Ovary (tissue), 9 donors: ENCODE data around the gene P2RY13. TPM values are rescaled to one million over a fixed set of nuclear protein-coding genes. Genes with fewer than 3 reads are reported as not detected.
A peak's percentile ranks its signal among the peaks of the same experiment; 100 is the strongest.

Source experiments
- DNase-seq, 5 donors: peaks; one replicate each; pipeline ENCODE4 v3.0.0-alpha.2; 2019 to 2020
- H3K27ac ChIP-seq, 2 donors: fragments of 200-600 bp; one replicate each; pipeline versions ENCODE4 v1.5.1 to v1.8.0; 2019 to 2022
- H3K27me3 ChIP-seq: fragments of 200-600 bp; one replicate; pipeline ENCODE4 v1.8.0; 2022
- H3K36me3 ChIP-seq: fragments of 200-600 bp; sonication (generic); one replicate; pipeline ENCODE4 v1.5.1; 2019
- H3K4me1 ChIP-seq: one replicate; pipeline ENCODE4 v1.8.1; 2013; ENCODE audit warnings: mild to moderate bottlenecking, moderate library complexity; ENCODE audit not compliant: insufficient read depth
- H3K4me3 ChIP-seq: fragments of 200-600 bp; sonication (generic); one replicate; pipeline ENCODE4 v1.5.1; 2017
- H3K9me3 ChIP-seq, 2 donors: fragments of 200-600 bp in 1 of 2; sonication (generic) in 1 of 2; one replicate each; pipeline versions ENCODE4 v1.5.1 to v1.8.1; 2013 to 2019; ENCODE audit warnings: mild to moderate bottlenecking in 1 of 2, moderate library complexity in 1 of 2
- CTCF ChIP-seq, 3 donors: fragments of 450-650 bp in 2 of 3; fragments of 200-600 bp in 1 of 3; IDR thresholded peaks; one replicate each; pipeline versions ENCODE4 v1.5.1 to v1.8.0; 2016 to 2022; ENCODE audit warnings: antibody characterized with exemption in 3 of 3, mild to moderate bottlenecking in 1 of 3
- EP300 ChIP-seq: sonication (generic); formaldehyde crosslinking; IDR thresholded peaks from one replicate; pipeline ENCODE4 v1.6.1; 2017; ENCODE audit warnings: antibody characterized with exemption
- POLR2A ChIP-seq: fragments of 450-650 bp; IDR thresholded peaks from one replicate; pipeline ENCODE4 v1.6.1; 2017; ENCODE audit warnings: antibody characterized with exemption, mild to moderate bottlenecking, moderate library complexity
- WGBS, 3 donors: extraction: QIAGEN DNeasy Blood & Tissue Kit in 1 of 3; methylation state at CpG; one replicate each; pipeline versions ENCODE4 v1.1.5 to v1.1.7; 2013 to 2017; 5-methylcytosine and 5-hydroxymethylcytosine counted together
- intact Hi-C, 4 donors: fragments of 100-400 bp; cut with DNase I; formaldehyde crosslinking; loops; one replicate each; pipeline versions ENCODE4 v1.11.0 to v1.15.1; 2022 to 2023
- polyA plus RNA-seq, 2 donors: library from polyadenylated mRNA; stranded (reverse); fragments of 200-250 nt in 1 of 2; fragments of 350-450 nt in 1 of 2; fragmentation: Illumina TruSeq in 1 of 2; extraction: RNeasy Lipid Tissue Mini Kit (QIAGEN cat#74804) in 1 of 2; gene quantifications; one replicate each; pipeline ENCODE4 v1.2.3, GENCODE V29; 2013 to 2014
- total RNA-seq, 7 donors: library from RNA; depleted of rRNA in 2 of 7; stranded (reverse); fragments of >200 nt in 2 of 7; fragmentation: NEBNext Ultra II Directional in 3 of 7; extraction: Animal tissue kit (Norgen Biotek cat#: 25700) in 3 of 7; gene quantifications; one replicate each; pipeline versions ENCODE4 v1.1.0 to v1.2.4, GENCODE V29; 2016 to 2023
- donor health status: DM: no; HTN: no; CAD: no; lungs with moderate emphysema.
- donor health status: DM: no; HTN: no; CAD: no.
- donor health status: Bipolar disorder and iron deficiency.
- donor health status: DM: yes; HTN: yes; CAD: no.
- donor health status: DM: no; HTN: no; CAD: no.
- donor health status: DM: yes; HTN: yes; CAD: no.

Gene P2RY13
- total and polyA plus RNA-seq, 9 donors, result 0.27 to 5.8 (median 0.56) TPM

- Histone ChIP-seq H3K27me3 (no peaks in the 10 kb centered on the region), H3K36me3 (no peaks in the 10 kb centered on the region), H3K27ac (no peak overlapping the region), H3K9me3 (no peaks in the 10 kb centered on the region), H3K4me1 (no peaks in the 10 kb centered on the region), H3K4me3 (no peak overlapping the region)
- WGBS, 3 donors, result 80 to 84% (median 84%) methylated on average over 6 of the region's 6 CpGs
- no peak for DNase-seq
- intact Hi-C loops, result no loop called here
- no peak for TF ChIP-seq POLR2A
- TF ChIP-seq EP300, result no peak
Observed at GRCh38 chr3:151347432-151347831, 18.1 kb upstream of the P2RY13 start.

GRCh38 chr3:151346292-151346691, 16.9 kb upstream of the P2RY13 start:
- H3K27me3 ChIP-seq, result no peaks in the 10 kb centered on the region
- H3K36me3 ChIP-seq, result no peaks in the 10 kb centered on the region
- no peaks in the 10 kb centered on the region for H3K9me3 ChIP-seq
- 70 to 83% (median 79%) methylated on average over 3 of the region's 3 CpGs for WGBS, 3 donors
- no peak overlapping the region for H3K4me3 ChIP-seq
- H3K4me1 ChIP-seq, result no peaks in the 10 kb centered on the region
- TF ChIP-seq POLR2A (no peak), CTCF (IDR thresholded peaks at IDR 0.05) (no peak), EP300 (no peak)
- DNase-seq, result no peak
- no peak overlapping the region for H3K27ac ChIP-seq
- intact Hi-C loops, result no loop called here

- WGBS, 3 donors, result 8 to 15% (median 9%) methylated on average over 2 of the region's 2 CpGs
Observed at GRCh38 chr3:151345859-151346258, 16.5 kb upstream of the P2RY13 start.

GRCh38 chr3:151331696-151332095, 2.3 kb upstream of the P2RY13 start:
- Histone ChIP-seq H3K4me3 (no peak overlapping the region), H3K9me3 (no peaks in the 10 kb centered on the region), H3K4me1 (no peaks in the 10 kb centered on the region), H3K27ac (no peak overlapping the region), H3K36me3 (no peaks in the 10 kb centered on the region), H3K27me3 (no peaks in the 10 kb centered on the region)
- no peak for DNase-seq
- TF ChIP-seq CTCF (IDR thresholded peaks at IDR 0.05) (no peak), POLR2A (no peak), EP300 (no peak)
- intact Hi-C loops, result no loop called here
- WGBS, 3 donors, result 85 to 91% (median 86%) methylated on average over 2 of the region's 2 CpGs

More at GRCh38 chr3:151345859-151346258, 16.5 kb upstream of the P2RY13 start:
- Histone ChIP-seq H3K9me3 (no peaks in the 10 kb centered on the region), H3K27ac (no peak overlapping the region), H3K27me3 (no peaks in the 10 kb centered on the region), H3K4me1 (no peaks in the 10 kb centered on the region), H3K36me3 (no peaks in the 10 kb centered on the region), H3K4me3 (no peak overlapping the region)
- intact Hi-C loops, result no loop called here
- peak in 2 of 5 donors; percentile 9 to 33 for DNase-seq
- no peak for TF ChIP-seq CTCF (IDR thresholded peaks at IDR 0.05)
- no peak for TF ChIP-seq EP300
- no peak for TF ChIP-seq POLR2A

- no peaks in the 10 kb centered on the region for H3K9me3 ChIP-seq
- intact Hi-C loops, result no loop called here
- no peak overlapping the region for H3K4me3 ChIP-seq
- H3K27ac ChIP-seq, result no peak overlapping the region
- DNase-seq, result no peak
- no peaks in the 10 kb centered on the region for H3K27me3 ChIP-seq
- no peaks in the 10 kb centered on the region for H3K36me3 ChIP-seq
- TF ChIP-seq POLR2A, result no peak
- TF ChIP-seq EP300, result no peak
- no peak for TF ChIP-seq CTCF (IDR thresholded peaks at IDR 0.05)
- no peaks in the 10 kb centered on the region for H3K4me1 ChIP-seq
Observed at GRCh38 chr3:151330899-151331298, 1.6 kb upstream of the P2RY13 start.
